HL-60 (cell line): ENCODE measurements around the gene STARD3.
"Not testable (repeated sequence)": the region's sequence is repeated elsewhere in the genome, so short reads cannot be mapped to it uniquely, and the experiment has no call there.

Experiments
- DNase-seq, 2 experiments: peaks; one replicate each; pipeline ENCODE4 v3.0.0-alpha.2; 2010 to 2020; ENCODE audit warnings: low read depth in 1 of 2, low spot score in 1 of 2
- H3K27ac ChIP-seq: fragments of 250-450 bp; sonication (Bioruptor Pico); replicated peaks from 2 replicates; pipeline ENCODE4 v1.5.1; 2020; ENCODE audit warnings: mild to moderate bottlenecking, moderate library complexity
- H3K27me3 ChIP-seq: fragments of 250-450 bp; sonication (Bioruptor Pico); 2 replicates; pipeline ENCODE4 v1.5.1; 2021; ENCODE audit warnings: mild to moderate bottlenecking, moderate library complexity; ENCODE audit not compliant: insufficient read depth, poor library complexity, severe bottlenecking
- H3K4me3 ChIP-seq: replicated peaks from 2 replicates; pipeline ENCODE4 v1.5.1; 2011; ENCODE audit warnings: mild to moderate bottlenecking, control low read depth, low read length; ENCODE audit not compliant: insufficient read depth
- CTCF ChIP-seq: IDR thresholded peaks from one replicate; pipeline ENCODE4 v1.5.1; 2011; ENCODE audit warnings: low read length, control low read depth, inconsistent platforms; ENCODE audit not compliant: insufficient read depth
- GABPA ChIP-seq: IDR thresholded peaks from 2 replicates; pipeline ENCODE4 v1.6.1; 2012; ENCODE audit warnings: low read depth
- POLR2AphosphoS5 ChIP-seq: IDR thresholded peaks from 2 replicates; pipeline ENCODE4 v1.6.1; 2012; ENCODE audit warnings: low read depth
- SPI1 ChIP-seq: IDR thresholded peaks from 2 replicates; pipeline ENCODE4 v1.6.1; 2012; ENCODE audit warnings: low read depth, mild to moderate bottlenecking, borderline replicate concordance
- TF ChIP-seq, protein P1 (sequence below): IDR thresholded peaks from 2 replicates; pipeline ENCODE4 v1.6.1; 2012; ENCODE audit warnings: low read depth; ENCODE audit not compliant: insufficient replicate concordance

Gene STARD3

DNA sequence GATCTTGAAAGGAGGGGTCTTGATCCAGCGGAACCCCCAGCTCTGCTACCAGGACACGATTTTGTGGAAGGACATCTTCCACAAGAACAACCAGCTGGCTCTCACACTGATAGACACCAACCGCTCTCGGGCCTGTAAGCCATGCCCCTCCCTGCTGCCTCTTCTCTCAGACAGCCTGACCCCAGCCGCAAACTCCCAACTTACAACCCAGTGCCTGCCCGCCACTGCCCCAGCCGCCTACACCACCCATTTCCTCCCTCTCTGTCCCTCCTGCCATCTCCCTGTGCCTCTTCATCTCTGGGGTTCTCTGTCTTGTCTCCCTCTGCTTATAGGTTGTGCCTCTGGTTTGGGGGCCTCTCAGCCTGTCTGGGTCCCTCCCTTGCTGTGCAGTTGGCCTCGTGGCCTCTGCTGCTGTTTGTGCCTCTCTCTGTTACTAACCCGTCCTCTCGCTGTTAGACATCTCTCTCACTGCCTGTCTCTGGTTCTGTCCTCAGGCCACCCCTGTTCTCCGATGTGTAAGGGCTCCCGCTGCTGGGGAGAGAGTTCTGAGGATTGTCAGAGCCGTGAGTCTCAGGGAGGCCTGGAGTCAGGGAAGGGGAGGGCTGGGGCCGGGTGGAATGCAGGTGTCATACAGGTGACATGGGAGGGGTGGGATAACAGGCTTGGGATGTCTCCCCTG is 72.5 kb downstream of the STARD3 start:
- TF ChIP-seq, protein P1, sequence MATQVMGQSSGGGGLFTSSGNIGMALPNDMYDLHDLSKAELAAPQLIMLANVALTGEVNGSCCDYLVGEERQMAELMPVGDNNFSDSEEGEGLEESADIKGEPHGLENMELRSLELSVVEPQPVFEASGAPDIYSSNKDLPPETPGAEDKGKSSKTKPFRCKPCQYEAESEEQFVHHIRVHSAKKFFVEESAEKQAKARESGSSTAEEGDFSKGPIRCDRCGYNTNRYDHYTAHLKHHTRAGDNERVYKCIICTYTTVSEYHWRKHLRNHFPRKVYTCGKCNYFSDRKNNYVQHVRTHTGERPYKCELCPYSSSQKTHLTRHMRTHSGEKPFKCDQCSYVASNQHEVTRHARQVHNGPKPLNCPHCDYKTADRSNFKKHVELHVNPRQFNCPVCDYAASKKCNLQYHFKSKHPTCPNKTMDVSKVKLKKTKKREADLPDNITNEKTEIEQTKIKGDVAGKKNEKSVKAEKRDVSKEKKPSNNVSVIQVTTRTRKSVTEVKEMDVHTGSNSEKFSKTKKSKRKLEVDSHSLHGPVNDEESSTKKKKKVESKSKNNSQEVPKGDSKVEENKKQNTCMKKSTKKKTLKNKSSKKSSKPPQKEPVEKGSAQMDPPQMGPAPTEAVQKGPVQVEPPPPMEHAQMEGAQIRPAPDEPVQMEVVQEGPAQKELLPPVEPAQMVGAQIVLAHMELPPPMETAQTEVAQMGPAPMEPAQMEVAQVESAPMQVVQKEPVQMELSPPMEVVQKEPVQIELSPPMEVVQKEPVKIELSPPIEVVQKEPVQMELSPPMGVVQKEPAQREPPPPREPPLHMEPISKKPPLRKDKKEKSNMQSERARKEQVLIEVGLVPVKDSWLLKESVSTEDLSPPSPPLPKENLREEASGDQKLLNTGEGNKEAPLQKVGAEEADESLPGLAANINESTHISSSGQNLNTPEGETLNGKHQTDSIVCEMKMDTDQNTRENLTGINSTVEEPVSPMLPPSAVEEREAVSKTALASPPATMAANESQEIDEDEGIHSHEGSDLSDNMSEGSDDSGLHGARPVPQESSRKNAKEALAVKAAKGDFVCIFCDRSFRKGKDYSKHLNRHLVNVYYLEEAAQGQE: no peak
- no peak for TF ChIP-seq CTCF
- TF ChIP-seq SPI1: no peak
- no peak for TF ChIP-seq GABPA
- no peak for TF ChIP-seq POLR2AphosphoS5
- DNase-seq: no peak
- no peaks in the 10 kb centered on the region for H3K27me3 ChIP-seq
- no peak overlapping the region for H3K27ac ChIP-seq
- no peak overlapping the region for H3K4me3 ChIP-seq

- H3K27ac ChIP-seq: no peak overlapping the region
- no peak for DNase-seq
- no peak overlapping the region for H3K4me3 ChIP-seq
- TF ChIP-seq SPI1: no peak
- no peak for TF ChIP-seq POLR2AphosphoS5
- TF ChIP-seq, protein P1: no peak
- TF ChIP-seq GABPA: no peak
- TF ChIP-seq CTCF: no peak
- no peaks in the 10 kb centered on the region for H3K27me3 ChIP-seq
Measured at GRCh38 chr17:39709998-39710964, 73.3 kb downstream of the STARD3 start.

DNA sequence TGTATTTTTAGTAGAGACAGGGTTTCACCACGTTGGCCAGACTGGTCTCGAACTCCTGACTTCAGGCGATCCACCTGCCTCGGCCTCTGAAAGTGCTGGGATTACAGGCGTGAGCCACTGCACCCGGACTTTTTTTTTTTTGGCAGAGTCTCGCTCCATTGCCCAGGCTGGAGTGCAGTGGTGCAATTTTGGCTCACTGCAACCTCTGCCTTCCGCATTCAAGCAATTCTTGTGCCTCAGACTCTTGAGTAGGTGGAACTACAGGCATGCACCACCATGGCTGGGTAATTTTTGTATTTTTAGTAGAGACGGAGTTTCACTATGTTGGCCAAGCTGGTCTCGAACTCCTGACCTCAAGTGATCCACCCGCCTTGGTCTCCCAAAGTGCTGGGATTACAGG is 74.1 kb downstream of the STARD3 start:
- H3K27ac ChIP-seq, H3K4me3 ChIP-seq, H3K27me3 ChIP-seq, DNase-seq: not testable (repeated sequence)

DNA sequence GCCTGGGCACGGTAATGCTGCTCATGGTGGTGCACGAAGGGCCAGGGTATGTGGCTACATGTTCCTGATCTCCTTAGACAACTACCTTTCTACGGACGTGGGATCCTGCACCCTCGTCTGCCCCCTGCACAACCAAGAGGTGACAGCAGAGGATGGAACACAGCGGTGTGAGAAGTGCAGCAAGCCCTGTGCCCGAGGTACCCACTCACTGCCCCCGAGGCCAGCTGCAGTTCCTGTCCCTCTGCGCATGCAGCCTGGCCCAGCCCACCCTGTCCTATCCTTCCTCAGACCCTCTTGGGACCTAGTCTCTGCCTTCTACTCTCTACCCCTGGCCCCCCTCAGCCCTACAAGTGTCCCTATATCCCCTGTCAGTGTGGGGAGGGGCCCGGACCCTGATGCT is 74.9 kb downstream of the STARD3 start:
- no peak overlapping the region for H3K27ac ChIP-seq
- DNase-seq: no peak
- no peak for TF ChIP-seq SPI1
- TF ChIP-seq POLR2AphosphoS5: no peak
- TF ChIP-seq CTCF: no peak
- no peak for TF ChIP-seq GABPA
- TF ChIP-seq, protein P1: no peak
- H3K27me3 ChIP-seq: no peaks in the 10 kb centered on the region
- H3K4me3 ChIP-seq: no peak overlapping the region
